PC-9 (cell line): ENCODE data around the gene PNKD. TPM values are rescaled to one million over a fixed set of nuclear protein-coding genes. Genes with fewer than 3 reads are reported as not detected.

Experiments used
- BruUV-seq: library from RNA; stranded (reverse); fragments of 400-500 nt; replicated peaks from 2 replicates; lab custom pipeline; 2021; lab: Mats Ljungman, UMichigan
- CTCF ChIA-PET: fragments of 300-600 bp; sonication (Branson Sonifier 250); formaldehyde crosslinking; loops from one replicate; lab custom pipeline; 2022; ENCODE audit warnings: antibody characterized with exemption; lab: Charles Lee
- POLR2A ChIA-PET: fragments of 300-600 bp; sonication (Branson Sonifier 250); formaldehyde crosslinking; loops from one replicate; lab custom pipeline; 2022; ENCODE audit warnings: antibody characterized with exemption; ENCODE audit not compliant: unreplicated experiment; lab: Charles Lee
- DNase-seq, 2 experiments: peaks; one replicate each; pipeline versions ENCODE4 v3.0.0 to v3.0.0-alpha.2; 2015 to 2022; ENCODE audit warnings: mixed read lengths in 1 of 2
- H2AFZ ChIP-seq: fragments of 200-600 bp; sonication (generic); 2 replicates; pipeline ENCODE4 v1.8.1; 2017; ENCODE audit warnings: antibody characterized with exemption
- H3F3A ChIP-seq: fragments of 200-600 bp; sonication (generic); 2 replicates; pipeline ENCODE4 v1.8.1; 2017; ENCODE audit warnings: antibody characterized with exemption, mild to moderate bottlenecking, low read depth; ENCODE audit not compliant: insufficient read depth
- H3K27ac ChIP-seq: fragments of 200-600 bp; sonication (generic); 2 replicates; pipeline ENCODE4 v1.6.1; 2016; ENCODE audit warnings: mixed run types
- H3K27me3 ChIP-seq: fragments of 200-600 bp; sonication (generic); 2 replicates; pipeline ENCODE4 v1.6.1; 2016; ENCODE audit warnings: low read depth, mixed run types; ENCODE audit not compliant: insufficient read depth
- H3K36me3 ChIP-seq: fragments of 200-600 bp; sonication (generic); 2 replicates; pipeline ENCODE4 v1.6.1; 2016; ENCODE audit warnings: low read depth, mixed run types
- H3K4me1 ChIP-seq: fragments of 200-600 bp; sonication (generic); replicated peaks from 2 replicates; pipeline ENCODE4 v1.6.1; 2016; ENCODE audit warnings: mixed run types; ENCODE audit not compliant: insufficient read depth
- H3K4me2 ChIP-seq: fragments of 200-600 bp; sonication (generic); 2 replicates; pipeline ENCODE4 v1.6.1; 2017; ENCODE audit warnings: mixed run types
- H3K4me3 ChIP-seq: fragments of 200-600 bp; sonication (generic); 2 replicates; pipeline ENCODE4 v1.6.1; 2016; ENCODE audit warnings: mixed run types
- H3K79me2 ChIP-seq: fragments of 200-600 bp; sonication (generic); 2 replicates; pipeline ENCODE4 v1.6.1; 2017; ENCODE audit warnings: low read depth, mixed run types
- H3K9me2 ChIP-seq: fragments of 200-600 bp; sonication (generic); 2 replicates; pipeline ENCODE4 v1.8.1; 2017; ENCODE audit warnings: mild to moderate bottlenecking; ENCODE audit not compliant: insufficient read depth
- H3K9me3 ChIP-seq: fragments of 200-600 bp; sonication (generic); 2 replicates; pipeline ENCODE4 v1.8.1; 2016; ENCODE audit warnings: low read depth; ENCODE audit not compliant: insufficient read depth
- H4K20me1 ChIP-seq: fragments of 200-600 bp; sonication (generic); 2 replicates; pipeline ENCODE4 v1.8.1; 2017; ENCODE audit not compliant: insufficient read depth
- CTCF ChIP-seq: fragments of 200-600 bp; sonication (generic); conservative IDR thresholded peaks from 2 replicates; pipeline ENCODE4 v1.6.1; 2017; ENCODE audit warnings: mixed run types, antibody characterized with exemption, mild to moderate bottlenecking, moderate library complexity
- EZH2 ChIP-seq: fragments of 200-600 bp; sonication (generic); IDR thresholded peaks from 2 replicates; pipeline ENCODE4 v1.8.0; 2017; ENCODE audit warnings: antibody characterized with exemption, low read depth
- intact Hi-C: fragments of 100-400 bp; cut with micrococcal nuclease; formaldehyde crosslinking; loops from one replicate; pipeline ENCODE4 v1.10.0; 2022; ENCODE audit not compliant: unreplicated experiment
- total RNA-seq: library from RNA; stranded (reverse); gene quantifications from 2 replicates; pipeline ENCODE4 v1.2.3, GENCODE V29; 2021

Gene PNKD
- total RNA-seq, 1 experiment from 2014 or later = 102 TPM

- Histone ChIP-seq H3K79me2 (peaks cover 3% of the 10 kb centered on the region; the same call in 1 of the 2 replicates), H4K20me1 (no peaks in the 10 kb centered on the region), H3K27me3 (no peaks in the 10 kb centered on the region), H3K4me3 (no peak overlapping the region), H3K9me2 (no peaks in the 10 kb centered on the region), H3K9me3 (no peaks in the 10 kb centered on the region), H3K4me1 (peaks cover 64% of the 10 kb centered on the region), H3K27ac (no peak overlapping the region), H3F3A (peaks cover 54% of the 10 kb centered on the region), H2AFZ (no peak overlapping the region), H3K4me2 (no peak overlapping the region), H3K36me3 (no peaks in the 10 kb centered on the region)
- TF ChIP-seq EZH2 (no peak), CTCF (no peak)
- ChIA-PET POLR2A (no interaction called here), CTCF (no interaction called here)
- no peak for DNase-seq
- intact Hi-C loops = no loop called here
- BruUV-seq = no TSS peak
Observed at GRCh38 chr2:218319813-218320365, 49.6 kb downstream of the PNKD start.

GRCh38 chr2:218320704-218321336 lies 50.5 kb downstream of the PNKD start:
- DNase-seq = no peak
- Histone ChIP-seq H2AFZ (no peak overlapping the region), H3K9me2 (no peaks in the 10 kb centered on the region), H3K4me1 (peaks cover 66% of the 10 kb centered on the region), H3K27me3 (no peaks in the 10 kb centered on the region), H3K36me3 (no peaks in the 10 kb centered on the region), H3K4me3 (no peak overlapping the region), H3K27ac (no peak overlapping the region), H3K79me2 (peaks cover 12% of the 10 kb centered on the region), H3K9me3 (no peaks in the 10 kb centered on the region), H3K4me2 (peak overlapping the region; percentile 41), H4K20me1 (no peaks in the 10 kb centered on the region), H3F3A (peaks cover 47% of the 10 kb centered on the region)
- no TSS peak for BruUV-seq
- CTCF ChIA-PET = interaction anchor here (0.7 to 2.5 kb wide), 2 partner anchors 17 to 35 kb away, joined by 3 to 6 read pairs; no protein-coding TSS in a partner anchor
- TF ChIP-seq EZH2 = no peak
- TF ChIP-seq CTCF = no peak
- intact Hi-C loops = no loop called here
- POLR2A ChIA-PET = interaction anchor here (0.6 kb wide), 1 partner anchor 77 kb away, joined by 8 read pairs; no protein-coding TSS in a partner anchor

- TF ChIP-seq EZH2 (no peak), CTCF (no peak)
- Histone ChIP-seq H3K4me2 (peak overlapping the region; percentile 88), H3K9me2 (no peaks in the 10 kb centered on the region), H3K9me3 (no peaks in the 10 kb centered on the region), H3K27me3 (no peaks in the 10 kb centered on the region), H3K4me3 (peak overlapping the region; percentile 66), H3K36me3 (no peaks in the 10 kb centered on the region), H3F3A (peaks cover 27% of the 10 kb centered on the region), H3K4me1 (peaks cover 48% of the 10 kb centered on the region), H3K79me2 (peaks cover 25% of the 10 kb centered on the region), H4K20me1 (no peaks in the 10 kb centered on the region), H2AFZ (0 out of 2 replicates have a peak overlapping the region, but pooled peaks have one; percentile 70), H3K27ac (peak overlapping the region; percentile 88)
- BruUV-seq = no TSS peak
- intact Hi-C loops = loop anchor here (1.0 to 2.0 kb wide), 4 partner anchors 22 to 74 kb away; no protein-coding TSS in a partner anchor
- ChIA-PET POLR2A (interaction anchor here (0.6 to 1.7 kb wide), 14 partner anchors 10 to 1218 kb away, joined by 3 to 30 read pairs (median 5); partner anchors contain the start of gene CATIP), CTCF (interaction anchor here (0.6 to 2.5 kb wide), 4 partner anchors 19 to 50 kb away, joined by 4 to 19 read pairs (median 6); no protein-coding TSS in a partner anchor)
- DNase-seq = peak; percentile 94 to 97
Observed at GRCh38 chr2:218322768-218323525, 52.6 kb downstream of the PNKD start.
